IPS-18c (cell line): Measurements from ENCODE around the gene TACC2.

Source experiments
- H3K4me3 ChIP-seq: 2 replicates; pipeline ENCODE4 v1.7.0; 2013; ENCODE audit warnings: low read depth, mild to moderate bottlenecking, low read length, moderate library complexity; ENCODE audit not compliant: insufficient read depth
- H3K9me3 ChIP-seq: one replicate; pipeline ENCODE4 v1.6.1; 2013; ENCODE audit warnings: mild to moderate bottlenecking, low read length, moderate library complexity; ENCODE audit not compliant: control insufficient read depth, insufficient read depth

TACC2 gene

GRCh38 chr10:122221958-122222357, 233.0 kb downstream of the TACC2 start:
- H3K4me3 ChIP-seq = no peak overlapping the region
- H3K9me3 ChIP-seq = no peaks in the 10 kb centered on the region

- no peaks in the 10 kb centered on the region for H3K9me3 ChIP-seq
- H3K4me3 ChIP-seq = no peak overlapping the region
Measured at GRCh38 chr10:122222638-122223037, 233.7 kb downstream of the TACC2 start.

GRCh38 chr10:122224159-122224558, 235.2 kb downstream of the TACC2 start:
- Histone ChIP-seq H3K4me3 (no peak overlapping the region), H3K9me3 (no peaks in the 10 kb centered on the region)

GRCh38 chr10:122225330-122225729, 236.4 kb downstream of the TACC2 start:
- Histone ChIP-seq H3K4me3 (no peak overlapping the region), H3K9me3 (no peaks in the 10 kb centered on the region)

GRCh38 chr10:122227754-122228153, 238.8 kb downstream of the TACC2 start:
- no peaks in the 10 kb centered on the region for H3K9me3 ChIP-seq
- no peak overlapping the region for H3K4me3 ChIP-seq

GRCh38 chr10:122229666-122230065, 240.7 kb downstream of the TACC2 start:
- Histone ChIP-seq H3K4me3 (no peak overlapping the region), H3K9me3 (no peaks in the 10 kb centered on the region)

- Histone ChIP-seq H3K4me3 (no peak overlapping the region), H3K9me3 (no peaks in the 10 kb centered on the region)
Measured at GRCh38 chr10:122230222-122230621, 241.3 kb downstream of the TACC2 start.

- H3K9me3 ChIP-seq = no peaks in the 10 kb centered on the region
Measured at GRCh38 chr10:122232769-122233168, 243.8 kb downstream of the TACC2 start.

GRCh38 chr10:122233857-122234348, 244.9 kb downstream of the TACC2 start:
- Histone ChIP-seq H3K4me3 (no peak overlapping the region), H3K9me3 (no peaks in the 10 kb centered on the region)

More at GRCh38 chr10:122232769-122233168, 243.8 kb downstream of the TACC2 start:
- H3K4me3 ChIP-seq = no peak overlapping the region

GRCh38 chr10:122234416-122234815, 245.5 kb downstream of the TACC2 start:
- H3K4me3 ChIP-seq = no peak overlapping the region
- H3K9me3 ChIP-seq = no peaks in the 10 kb centered on the region

GRCh38 chr10:122236690-122237306, 247.8 kb downstream of the TACC2 start:
- H3K9me3 ChIP-seq = no peaks in the 10 kb centered on the region

GRCh38 chr10:122237331-122237990, 248.5 kb downstream of the TACC2 start:
- no peak overlapping the region for H3K4me3 ChIP-seq

More at GRCh38 chr10:122236690-122237306, 247.8 kb downstream of the TACC2 start:
- no peak overlapping the region for H3K4me3 ChIP-seq

GRCh38 chr10:122239578-122240257, 250.8 kb downstream of the TACC2 start:
- no peaks in the 10 kb centered on the region for H3K9me3 ChIP-seq
- no peak overlapping the region for H3K4me3 ChIP-seq

More at GRCh38 chr10:122237331-122237990, 248.5 kb downstream of the TACC2 start:
- H3K9me3 ChIP-seq = no peaks in the 10 kb centered on the region

GRCh38 chr10:122240401-122240800, 251.4 kb downstream of the TACC2 start:
- Histone ChIP-seq H3K4me3 (no peak overlapping the region), H3K9me3 (no peaks in the 10 kb centered on the region)

GRCh38 chr10:122241836-122242235, 252.9 kb downstream of the TACC2 start:
- Histone ChIP-seq H3K4me3 (no peak overlapping the region), H3K9me3 (no peaks in the 10 kb centered on the region)

GRCh38 chr10:122243550-122243949, 254.6 kb downstream of the TACC2 start:
- H3K9me3 ChIP-seq = no peaks in the 10 kb centered on the region

GRCh38 chr10:122244001-122244975, 255.3 kb downstream of the TACC2 start:
- H3K9me3 ChIP-seq = no peaks in the 10 kb centered on the region
- no peak overlapping the region for H3K4me3 ChIP-seq

More at GRCh38 chr10:122243550-122243949, 254.6 kb downstream of the TACC2 start:
- H3K4me3 ChIP-seq = no peak overlapping the region
